OCI-LY1 (cell line): ENCODE results near the gene PHOX2A.

ENCODE experiments used
- EZH2 ChIP-seq: fragments of 200-600 bp; sonication (generic), shearing (Covaris generic); IDR thresholded peaks from 2 replicates; pipeline ENCODE4 v1.8.0; 2017; ENCODE audit warnings: borderline replicate concordance, mixed run types, mild to moderate bottlenecking, antibody characterized with exemption, low read length, moderate library complexity, mixed read lengths
- TF ChIP-seq, protein P1 (sequence below): fragments of 200-600 bp; sonication (generic), shearing (Covaris generic); IDR thresholded peaks from 2 replicates; pipeline ENCODE4 v1.5.1; 2017; ENCODE audit warnings: mild to moderate bottlenecking, antibody characterized with exemption, low read length, moderate library complexity, mixed read lengths

DNA sequence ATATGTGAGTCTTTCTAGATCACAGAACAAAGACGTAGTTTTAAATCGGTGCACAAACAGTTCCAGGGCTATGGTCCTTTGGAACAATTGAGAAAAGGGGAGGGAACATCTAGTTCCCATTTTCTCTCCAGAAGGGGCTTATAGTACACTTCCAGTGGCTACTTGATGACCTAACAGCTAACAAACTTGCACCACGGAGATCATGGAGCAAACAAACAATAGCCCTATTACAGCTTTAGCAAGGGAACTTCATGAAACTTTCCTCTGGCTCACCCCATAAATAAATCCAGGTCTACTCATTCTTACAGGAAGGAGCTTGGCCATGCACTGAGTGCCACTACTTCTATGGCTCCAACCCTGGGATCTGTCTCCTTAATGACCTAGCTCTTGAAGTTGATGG is 35.7 kb downstream of the PHOX2A start:
- TF ChIP-seq, protein P1, sequence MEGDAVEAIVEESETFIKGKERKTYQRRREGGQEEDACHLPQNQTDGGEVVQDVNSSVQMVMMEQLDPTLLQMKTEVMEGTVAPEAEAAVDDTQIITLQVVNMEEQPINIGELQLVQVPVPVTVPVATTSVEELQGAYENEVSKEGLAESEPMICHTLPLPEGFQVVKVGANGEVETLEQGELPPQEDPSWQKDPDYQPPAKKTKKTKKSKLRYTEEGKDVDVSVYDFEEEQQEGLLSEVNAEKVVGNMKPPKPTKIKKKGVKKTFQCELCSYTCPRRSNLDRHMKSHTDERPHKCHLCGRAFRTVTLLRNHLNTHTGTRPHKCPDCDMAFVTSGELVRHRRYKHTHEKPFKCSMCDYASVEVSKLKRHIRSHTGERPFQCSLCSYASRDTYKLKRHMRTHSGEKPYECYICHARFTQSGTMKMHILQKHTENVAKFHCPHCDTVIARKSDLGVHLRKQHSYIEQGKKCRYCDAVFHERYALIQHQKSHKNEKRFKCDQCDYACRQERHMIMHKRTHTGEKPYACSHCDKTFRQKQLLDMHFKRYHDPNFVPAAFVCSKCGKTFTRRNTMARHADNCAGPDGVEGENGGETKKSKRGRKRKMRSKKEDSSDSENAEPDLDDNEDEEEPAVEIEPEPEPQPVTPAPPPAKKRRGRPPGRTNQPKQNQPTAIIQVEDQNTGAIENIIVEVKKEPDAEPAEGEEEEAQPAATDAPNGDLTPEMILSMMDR: no peak
- TF ChIP-seq EZH2: no peak
